G401.6 (cell line): ENCODE results near the gene MAP7.

Source experiments
- FAIRE-seq: peaks from 2 replicates; lab custom pipeline; 2012; peaks lifted over from hg19 to GRCh38; lab: Jason Lieb, UNC

Gene MAP7

DNA sequence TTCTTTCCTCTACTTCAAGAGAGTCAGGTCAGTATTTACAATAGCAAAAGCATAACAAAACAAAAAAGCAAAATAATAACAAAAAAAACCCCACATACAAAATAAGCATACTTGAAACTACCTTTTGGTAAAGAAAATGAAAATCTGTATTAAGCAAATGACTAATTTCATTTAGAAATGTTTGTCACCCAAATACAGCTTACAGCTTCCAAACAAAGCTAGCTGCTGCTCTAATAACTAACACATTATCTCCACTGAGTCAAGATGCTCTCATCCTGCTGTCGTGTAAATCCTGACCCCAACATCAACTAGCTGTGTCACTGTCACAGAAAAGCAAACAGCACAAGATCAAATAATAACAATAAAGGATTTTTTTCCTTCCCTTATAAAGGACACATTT lies 21.7 kb downstream of the MAP7 start:
- FAIRE-seq = no peak

DNA sequence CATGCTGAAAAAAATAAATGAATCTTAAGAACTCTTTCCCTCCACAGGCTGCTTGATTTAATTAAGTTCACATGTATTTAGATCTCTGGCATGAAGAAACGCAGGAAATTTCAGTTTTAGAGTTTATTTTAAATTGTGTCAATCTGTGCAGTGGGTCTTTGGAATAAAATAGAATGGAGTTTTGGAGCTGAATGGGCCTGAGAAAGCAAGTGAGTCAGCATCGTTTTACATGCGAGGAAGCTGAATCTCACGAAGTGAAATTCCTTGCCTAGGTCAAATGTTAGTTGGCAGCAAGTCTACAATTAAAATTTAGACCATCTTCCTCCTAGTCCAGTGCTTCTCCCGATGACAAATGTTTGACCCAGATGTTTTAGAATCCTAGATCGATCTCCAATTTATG lies 22.4 kb downstream of the MAP7 start:
- no peak for FAIRE-seq

DNA sequence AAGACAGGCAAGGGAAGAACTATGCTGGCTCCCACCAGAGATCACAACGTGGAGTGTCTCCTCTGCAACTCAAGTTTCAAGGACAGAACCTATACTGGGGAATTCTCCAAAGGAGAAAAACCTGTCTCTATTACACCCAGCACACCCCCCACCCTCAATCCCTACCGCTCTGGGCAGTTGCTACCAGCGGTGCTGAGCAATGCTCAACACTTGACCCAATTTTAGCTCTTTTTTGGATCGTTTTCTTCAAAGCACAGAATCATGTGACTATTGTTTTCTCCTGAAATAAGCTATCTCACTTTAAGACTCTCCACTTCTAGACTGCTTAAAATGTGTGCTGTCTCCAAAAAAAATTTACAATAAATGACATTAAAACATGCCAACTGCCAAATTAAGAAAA lies 23.3 kb downstream of the MAP7 start:
- no peak for FAIRE-seq

DNA sequence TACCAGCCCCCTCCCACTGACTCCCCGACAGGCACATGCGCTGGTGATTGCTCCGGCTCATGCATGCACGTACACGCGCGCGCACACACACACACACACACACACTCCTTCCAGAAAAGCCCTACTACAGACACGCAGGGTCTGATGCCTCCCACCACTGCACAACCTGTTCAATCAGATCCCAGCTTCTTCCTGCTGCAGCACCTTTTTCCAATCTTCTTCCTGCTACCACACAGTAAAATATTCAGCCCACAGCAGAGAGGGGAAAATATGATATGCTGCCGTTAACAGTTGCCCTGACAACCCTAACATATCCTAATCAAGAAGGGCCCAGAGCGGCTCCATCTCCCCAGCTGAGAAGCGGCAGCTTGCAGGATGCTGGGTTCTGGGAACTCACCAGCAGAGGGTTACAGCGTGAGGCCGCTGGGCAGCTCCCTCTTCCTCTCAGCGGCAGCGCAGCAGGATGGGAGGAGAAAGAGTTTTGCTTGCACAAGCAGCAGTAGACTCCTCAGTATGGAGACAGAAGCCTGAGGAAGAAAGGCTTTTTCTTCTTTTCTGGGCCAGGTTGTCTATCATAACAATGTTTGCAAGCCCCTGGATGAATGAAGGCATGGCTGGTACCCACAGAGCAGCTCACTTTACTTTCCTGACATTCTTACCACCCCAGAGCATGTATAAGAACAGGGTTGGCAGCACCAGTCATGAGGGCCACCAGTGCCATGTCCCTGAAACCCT lies 23.9 kb downstream of the MAP7 start:
- no peak for FAIRE-seq

DNA sequence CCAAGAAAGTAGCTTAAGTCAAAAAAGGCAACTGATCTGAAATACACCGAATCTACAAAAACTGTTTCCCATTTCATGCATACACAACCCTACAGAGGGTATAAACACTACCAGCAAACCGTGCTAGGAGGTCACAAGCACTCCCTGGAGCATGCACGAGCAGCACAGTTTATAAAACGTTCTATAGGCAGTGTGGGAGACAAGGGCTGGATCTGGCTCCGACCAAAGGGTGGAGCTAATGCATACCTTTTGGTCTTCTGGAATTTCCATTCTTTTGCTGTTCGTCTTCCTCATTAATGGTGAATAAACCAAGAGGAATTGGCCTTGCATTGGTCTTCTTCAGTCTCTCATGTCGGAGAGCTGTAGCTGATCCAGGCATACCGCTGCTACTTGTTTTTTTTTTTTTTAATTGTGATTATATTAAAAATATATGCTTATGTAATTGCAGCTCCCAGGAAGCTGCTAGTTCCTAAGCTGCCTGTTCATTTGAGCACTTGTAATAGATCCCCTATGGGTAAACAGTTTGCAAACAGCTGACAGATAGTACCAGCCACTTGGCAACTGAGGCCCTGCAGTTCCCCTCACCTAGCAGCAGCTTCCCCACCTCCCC lies 24.5 kb downstream of the MAP7 start:
- FAIRE-seq = no peak

DNA sequence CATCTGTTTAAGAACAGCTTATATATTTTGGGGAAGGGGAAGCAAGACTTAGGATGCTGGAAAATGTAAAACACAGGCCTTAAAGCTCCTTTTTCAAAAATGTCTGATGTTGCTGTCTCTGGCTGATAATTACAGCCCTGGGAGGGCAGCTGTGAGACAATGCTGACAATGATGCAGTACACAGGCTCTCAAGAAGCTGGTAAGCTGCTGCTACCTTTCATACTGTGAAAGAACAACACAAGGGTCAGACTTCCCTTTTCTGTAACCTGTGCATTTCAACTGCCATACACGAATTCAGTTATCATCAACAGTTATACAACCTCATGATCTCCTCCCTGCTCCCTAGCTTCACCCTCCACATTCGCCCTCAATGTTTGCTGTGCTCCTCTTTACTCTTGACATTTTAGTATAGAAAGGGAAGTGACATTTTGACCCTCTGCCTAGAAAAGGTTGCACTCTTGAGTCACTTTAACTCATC lies 25.2 kb downstream of the MAP7 start:
- FAIRE-seq = no peak

DNA sequence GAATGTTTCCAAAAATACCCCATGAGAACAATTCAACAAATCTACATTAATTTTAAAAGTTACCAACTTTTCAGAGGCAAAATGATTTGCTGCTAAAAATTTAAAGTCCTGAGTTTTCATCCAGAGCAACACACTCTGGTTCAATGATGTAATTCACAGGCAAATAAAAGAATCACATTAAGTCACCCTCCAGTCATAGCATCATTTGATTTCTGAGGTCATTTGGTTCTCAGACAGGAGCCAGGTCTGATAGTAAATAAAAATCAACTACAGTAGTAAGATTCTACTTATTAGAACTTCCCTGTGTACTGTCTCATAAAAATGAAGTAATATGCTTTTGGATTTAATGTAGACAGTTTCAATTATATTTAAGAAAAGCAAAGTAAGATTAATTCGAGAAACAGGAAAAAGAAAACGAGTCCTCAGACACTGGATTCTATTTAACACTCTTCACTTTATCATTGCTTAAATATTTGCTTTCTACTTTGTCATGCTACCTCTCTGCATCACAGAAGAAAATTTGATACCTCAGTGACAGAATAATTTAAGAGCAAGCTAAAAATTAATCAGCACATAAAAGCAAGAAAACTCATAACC lies 25.8 kb downstream of the MAP7 start:
- FAIRE-seq = no peak

DNA sequence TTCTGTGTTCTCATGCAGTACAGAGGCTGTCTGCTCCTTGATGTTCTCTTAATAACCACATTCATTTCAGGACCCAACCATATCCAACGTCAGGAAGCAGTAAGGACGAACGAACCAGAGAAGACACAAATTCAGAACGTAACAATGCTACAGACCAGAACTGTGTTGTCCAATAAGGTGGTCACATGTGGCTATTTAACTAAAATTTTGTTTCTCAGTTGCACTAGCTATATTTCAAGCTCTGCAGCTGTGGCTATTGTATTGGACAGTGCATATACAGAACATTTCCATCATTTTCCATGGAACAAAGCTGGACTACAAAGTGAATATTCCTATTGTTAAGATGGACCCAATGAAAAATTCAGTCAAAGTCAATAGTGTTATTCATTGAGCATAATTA lies 27.0 kb downstream of the MAP7 start:
- no peak for FAIRE-seq

DNA sequence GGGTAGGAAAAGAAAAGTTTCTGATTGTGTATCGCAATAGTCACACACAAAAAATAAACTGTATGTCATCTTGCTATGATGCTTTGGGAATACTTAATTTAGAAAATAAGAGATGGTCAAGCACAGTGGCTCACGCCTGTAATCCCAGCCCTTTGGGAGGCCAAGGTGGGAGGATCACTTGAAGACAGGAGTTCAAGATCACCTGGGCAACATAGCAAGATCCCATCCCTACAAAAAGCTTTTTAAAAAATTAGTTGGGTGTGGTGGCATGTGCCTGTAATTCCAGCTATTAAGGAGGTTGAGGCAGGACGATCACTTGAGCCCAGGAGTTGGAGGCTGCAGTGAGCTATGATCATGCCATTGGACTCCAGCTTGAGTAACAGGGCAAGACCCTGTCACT lies 27.6 kb downstream of the MAP7 start:
- no peak for FAIRE-seq

DNA sequence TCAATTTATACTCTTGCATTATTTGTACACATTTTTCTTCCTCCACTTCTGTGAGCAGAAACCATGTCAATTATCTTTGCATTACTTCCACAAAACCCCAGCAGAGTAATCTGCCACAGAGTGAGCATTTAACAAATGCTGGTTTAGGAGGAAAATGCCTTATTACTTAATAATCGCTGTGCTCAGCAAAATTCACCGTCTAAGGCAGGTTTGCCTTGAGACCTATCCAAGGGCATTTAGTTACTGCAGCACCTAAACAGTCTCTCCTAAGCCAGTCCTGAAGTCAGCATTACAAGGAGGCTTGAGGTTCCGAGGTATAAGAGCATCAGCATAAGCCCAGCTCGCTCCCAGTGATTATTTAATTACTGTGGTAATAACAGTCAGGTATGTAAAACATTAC lies 28.3 kb downstream of the MAP7 start:
- FAIRE-seq = no peak

DNA sequence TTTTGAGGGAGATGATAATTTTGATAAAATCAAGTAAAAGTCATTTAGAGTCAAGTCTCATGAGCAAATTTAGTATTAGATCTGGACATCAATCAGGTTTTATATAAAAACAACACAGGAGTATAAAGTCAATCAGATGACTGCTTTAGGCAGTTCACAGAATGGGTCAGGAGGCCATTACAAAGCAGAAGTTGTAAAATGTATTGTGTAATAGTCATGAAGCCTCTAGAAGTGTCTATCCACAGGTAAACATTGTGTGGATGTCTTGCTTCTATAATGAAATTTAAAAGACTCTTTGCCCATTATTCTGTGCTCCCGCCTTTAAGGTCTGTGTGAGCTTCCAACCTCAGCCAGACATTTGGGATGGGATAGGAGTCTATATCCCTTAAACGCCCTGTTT lies 28.8 kb downstream of the MAP7 start:
- FAIRE-seq = no peak

DNA sequence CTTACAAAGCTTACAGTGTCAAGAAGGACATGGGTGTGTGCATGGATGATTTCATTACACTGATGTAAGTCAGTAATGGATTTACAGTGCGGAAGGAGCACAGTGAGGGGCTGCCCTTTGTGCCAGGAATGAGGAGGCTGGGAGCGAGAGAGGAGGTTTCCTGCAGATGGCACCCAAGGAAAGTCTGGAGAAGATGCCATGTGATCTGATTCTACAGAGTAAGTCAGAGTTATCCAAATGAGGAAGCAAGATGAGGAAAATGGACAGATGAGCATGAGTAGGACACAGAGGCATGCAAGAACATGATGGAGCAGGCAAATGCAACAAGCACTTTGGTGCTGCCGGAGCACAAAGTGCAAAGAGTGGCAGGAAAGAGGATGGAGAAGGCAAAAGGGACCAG lies 29.7 kb downstream of the MAP7 start:
- no peak for FAIRE-seq

DNA sequence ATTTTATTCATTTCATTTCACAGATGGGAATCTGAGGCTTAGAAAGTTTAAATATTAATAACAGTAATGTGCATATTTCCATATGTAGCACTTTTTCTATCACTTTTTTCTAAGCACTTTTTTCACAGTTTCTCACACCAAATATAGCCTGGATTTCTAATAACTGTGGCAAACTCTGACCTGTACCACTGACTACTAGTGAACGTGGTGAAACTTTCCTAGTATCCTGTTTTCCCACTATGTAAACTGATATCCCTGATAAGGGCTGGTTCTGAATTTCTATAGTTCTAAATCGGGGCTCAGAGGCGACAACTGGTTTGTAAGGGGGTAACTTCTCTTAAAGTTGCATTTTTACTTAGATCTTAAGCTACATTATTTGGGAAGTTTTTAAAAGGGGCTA lies 32.6 kb downstream of the MAP7 start:
- no peak for FAIRE-seq

DNA sequence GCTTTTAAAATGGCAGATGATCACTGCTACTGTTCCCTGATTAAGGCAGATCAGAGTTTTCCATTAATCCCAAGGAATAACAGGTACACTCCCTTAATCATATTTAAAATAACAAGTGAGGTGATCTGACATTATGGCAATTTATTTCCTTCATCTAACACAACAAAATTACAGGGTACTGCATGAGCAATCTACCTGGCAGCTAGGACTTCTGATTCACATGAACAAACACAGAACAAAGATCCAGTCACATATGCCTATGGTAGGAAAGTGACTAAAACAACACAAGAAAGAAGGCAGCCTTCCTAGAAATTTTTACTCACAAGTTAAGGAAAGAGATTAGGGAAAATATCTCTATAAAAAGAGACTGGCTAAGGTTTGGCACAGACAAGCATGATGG lies 33.2 kb downstream of the MAP7 start:
- no peak for FAIRE-seq

DNA sequence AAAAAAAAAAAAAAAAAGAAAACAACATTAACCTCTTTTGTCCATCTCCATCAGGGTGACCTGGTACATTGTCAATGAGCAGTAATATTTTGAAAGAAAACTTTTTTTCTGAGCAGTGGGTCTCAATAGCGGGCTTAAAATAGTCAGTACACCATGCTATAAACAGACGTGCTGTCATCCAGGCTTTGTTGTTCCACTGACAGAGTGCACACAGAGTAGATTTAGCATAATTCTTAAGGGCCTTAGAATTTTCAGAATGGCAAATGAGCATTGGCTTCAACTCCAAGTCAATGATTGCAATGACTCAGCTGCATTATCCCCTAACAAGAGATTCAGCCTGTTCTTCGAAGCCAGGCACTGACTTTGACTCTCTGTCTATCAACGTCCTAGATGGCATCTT lies 35.6 kb downstream of the MAP7 start:
- no peak for FAIRE-seq

DNA sequence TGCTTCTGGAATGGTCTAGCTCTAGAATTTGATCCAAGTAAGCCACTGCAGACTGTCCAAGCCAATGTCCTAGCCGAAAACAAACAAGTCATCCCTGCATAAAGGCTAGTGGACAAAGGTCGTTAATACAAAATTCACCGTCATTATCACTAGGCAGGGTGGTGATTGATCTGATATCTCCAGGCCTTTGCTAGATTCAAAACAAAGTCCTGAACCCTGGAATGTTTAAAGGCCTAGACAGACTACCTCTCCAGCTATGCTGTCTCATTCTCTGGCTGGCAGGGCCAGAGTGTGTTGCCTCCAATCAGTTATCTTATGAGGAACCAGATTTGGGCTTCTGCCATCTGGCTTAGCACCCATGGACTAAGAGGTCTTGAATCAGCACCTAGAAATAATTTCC lies 38.3 kb downstream of the MAP7 start:
- FAIRE-seq = no peak

DNA sequence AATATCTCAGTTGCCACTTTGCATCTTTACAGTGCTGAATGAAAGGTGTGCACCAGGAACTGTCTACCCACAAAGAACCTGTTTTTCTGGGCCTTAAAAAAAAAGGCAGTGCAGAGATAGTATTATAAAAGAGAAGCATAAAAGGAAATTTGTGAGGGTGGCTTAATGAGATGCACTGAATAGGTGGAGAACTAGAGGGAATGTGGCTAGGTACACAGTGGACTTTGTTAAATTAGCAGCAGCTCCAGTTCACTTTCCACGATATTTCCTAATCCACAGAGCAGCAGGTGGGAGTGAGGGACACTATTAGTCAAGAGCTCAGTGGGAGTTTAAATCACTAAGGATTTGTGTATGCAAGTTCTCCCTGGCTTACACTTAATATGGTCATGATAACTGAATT lies 38.8 kb downstream of the MAP7 start:
- no peak for FAIRE-seq

DNA sequence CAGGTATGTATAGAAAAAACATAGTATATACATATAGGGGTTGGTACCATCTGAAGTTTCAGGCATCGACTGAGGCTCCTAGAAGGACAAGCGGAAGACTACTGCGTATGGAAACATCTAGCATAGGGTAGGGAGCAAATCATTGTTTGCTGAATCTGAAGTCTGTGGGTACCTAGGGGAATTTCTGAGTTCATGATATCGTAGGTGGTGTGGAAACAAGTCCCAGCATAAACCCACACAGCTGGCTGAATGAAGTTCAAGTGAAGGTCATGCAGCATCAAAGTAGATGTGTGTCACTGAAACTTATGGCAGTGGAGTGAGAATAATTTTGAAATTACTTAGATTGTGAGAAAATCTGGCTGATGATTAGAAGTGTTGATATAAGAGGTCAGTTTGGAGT lies 39.4 kb downstream of the MAP7 start:
- FAIRE-seq = no peak

DNA sequence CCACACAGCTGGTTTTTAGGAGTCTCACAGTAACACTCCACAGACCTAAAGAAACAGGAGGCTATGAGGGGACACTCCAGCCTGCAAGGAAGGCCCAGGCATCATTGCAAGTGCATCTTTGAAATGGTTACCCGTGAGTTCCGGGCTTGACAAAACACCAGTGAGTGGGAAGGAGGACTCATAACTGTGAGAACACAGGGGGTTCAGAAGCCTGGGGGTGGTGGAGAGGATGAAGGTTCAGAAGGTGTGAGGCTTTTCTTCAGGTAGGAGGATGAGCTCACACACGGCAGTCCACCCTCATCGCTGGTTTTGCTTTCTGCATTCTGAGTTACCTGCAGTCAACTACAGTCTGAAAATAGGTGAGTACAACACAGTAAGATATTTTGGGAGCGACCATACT lies 39.9 kb downstream of the MAP7 start:
- no peak for FAIRE-seq

DNA sequence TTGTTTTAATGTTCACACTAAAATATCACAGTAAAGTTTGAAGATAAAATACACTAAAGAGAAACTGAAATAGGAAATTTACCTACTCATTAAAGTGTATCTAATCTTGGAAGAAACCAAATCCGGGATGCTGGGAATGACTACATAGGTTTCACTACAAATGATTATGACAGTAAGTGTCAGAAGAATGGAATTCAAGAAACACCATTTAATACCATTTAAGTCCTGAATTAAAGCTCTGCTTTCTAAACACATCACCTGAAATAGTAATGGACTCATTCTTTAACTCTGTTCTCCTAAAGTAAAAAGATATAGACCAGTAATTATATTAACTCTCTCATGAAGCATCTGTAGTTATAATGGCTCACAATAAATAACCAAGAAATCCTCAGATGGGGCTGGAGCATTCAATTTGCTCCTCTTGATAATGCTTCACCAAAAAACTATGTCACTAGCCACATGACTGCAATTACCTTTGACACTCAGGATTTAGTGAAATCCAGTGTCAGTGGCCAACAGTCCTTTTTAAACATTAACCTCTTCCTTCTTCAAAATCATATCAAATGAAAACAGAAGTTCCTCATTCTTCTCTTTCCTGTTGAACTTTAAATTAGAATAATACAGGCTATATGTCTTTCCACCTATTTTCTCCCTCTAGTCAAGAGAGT lies 41.4 kb downstream of the MAP7 start:
- no peak for FAIRE-seq

DNA sequence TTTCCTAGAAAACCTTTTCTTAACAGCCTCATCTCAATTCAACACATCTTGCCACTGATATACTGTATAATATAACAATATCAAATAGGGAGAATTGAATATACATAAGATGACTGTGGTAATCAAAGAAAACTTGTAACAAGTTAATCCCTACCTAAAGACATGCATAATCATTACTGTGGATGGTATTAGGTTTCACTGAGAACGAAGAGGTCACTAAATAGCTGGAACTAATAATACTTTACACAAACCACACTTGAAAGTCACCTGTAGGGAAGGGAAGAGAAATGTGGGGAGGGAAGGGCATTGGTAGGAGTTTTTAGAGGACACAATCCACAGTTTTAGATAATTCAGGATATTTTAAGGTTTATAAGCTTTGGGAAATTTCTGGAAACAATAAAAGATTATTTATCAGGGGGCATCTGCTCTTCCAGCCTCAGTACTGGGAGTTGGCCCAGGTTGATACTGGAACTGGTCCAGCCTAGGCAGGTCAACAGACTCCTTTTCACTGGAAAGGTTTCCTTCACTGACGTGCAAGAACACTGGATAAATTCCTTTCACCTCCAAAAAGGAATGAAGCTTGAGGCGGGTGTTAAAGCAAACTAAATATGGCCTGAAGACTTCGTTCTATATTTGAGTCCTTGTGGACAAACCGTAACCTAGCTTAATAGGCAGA lies 44.0 kb downstream of the MAP7 start:
- FAIRE-seq = no peak

DNA sequence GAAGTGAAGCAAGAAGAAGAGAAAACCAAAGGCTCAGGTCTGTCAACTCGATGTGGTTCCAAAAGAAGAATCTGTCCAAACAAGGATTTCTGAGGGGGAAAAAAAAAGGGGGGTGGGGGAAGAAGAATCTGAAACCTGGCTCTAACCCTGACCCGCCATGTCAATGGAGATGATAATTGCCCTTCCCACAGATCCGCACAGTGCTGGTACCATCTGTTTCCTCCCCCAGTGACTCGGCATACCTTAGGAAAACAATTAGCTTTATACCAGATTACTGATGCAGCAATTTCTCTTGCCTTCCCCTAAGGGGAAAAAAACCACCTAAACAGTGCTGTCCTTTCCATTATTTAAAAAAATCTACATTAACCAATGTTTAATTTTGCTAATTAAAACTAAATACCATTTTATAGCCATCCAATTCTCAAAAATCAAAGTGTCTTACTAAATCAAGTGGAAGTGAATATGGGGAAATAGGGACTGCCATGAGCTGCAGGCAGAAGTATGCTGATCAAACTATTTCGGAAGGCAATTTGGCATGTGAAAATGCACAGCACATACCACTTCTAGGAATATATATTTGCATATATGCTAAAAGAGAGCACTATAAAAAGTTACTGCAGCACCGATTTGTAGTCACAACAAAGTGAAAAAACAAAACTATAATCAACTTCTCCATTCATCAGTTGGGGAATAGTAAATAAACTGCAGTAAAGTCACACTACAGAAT lies 46.8 kb downstream of the MAP7 start:
- no peak for FAIRE-seq
